ENCODE data around the gene VWC2. TPM values are rescaled to one million over a fixed set of nuclear protein-coding genes. Genes with fewer than 3 reads are reported as not detected.

Gene VWC2
- total RNA-seq, 1 donor from 2014 or later = not detected

- Mint-ChIP-seq H3K27me3 (ENCODE audit: insufficient read depth, low read depth) (peaks cover 46% of the 10 kb centered on the region), H3K4me1 (peaks cover 8% of the 10 kb centered on the region), H3K36me3 (no peaks in the 10 kb centered on the region), H3K4me3 (peak overlapping the region; percentile 91), H3K27ac (no peak overlapping the region), H3K9me3 (peaks cover 2% of the 10 kb centered on the region)
- TF ChIP-seq EZH2 (IDR thresholded peaks at IDR 0.05) (peak; percentile 52), CTCF (IDR thresholded peaks at IDR 0.05) (no peak), EZH2phosphoT487 (IDR thresholded peaks at IDR 0.05) (peak; percentile 60)
- Histone ChIP-seq H3F3A (ENCODE audit: low read depth) (peaks cover 14% of the 10 kb centered on the region), H3K27me3 (peaks cover 66% of the 10 kb centered on the region), H3K9ac (no peak overlapping the region), H3K79me2 (ENCODE audit: low read depth) (no peaks in the 10 kb centered on the region), H2AFZ (replicated peaks) (peak overlapping the region; percentile 92), H4K20me1 (ENCODE audit: low read depth) (peaks cover 21% of the 10 kb centered on the region), H3K36me3 (no peaks in the 10 kb centered on the region), H3K4me3 (peak overlapping the region; percentile 69), H3K4me2 (peak overlapping the region; percentile 100), H3K4me1 (peaks cover 17% of the 10 kb centered on the region), H3K9me3 (ENCODE audit: low read depth) (no peaks in the 10 kb centered on the region), H3K27ac (no peak overlapping the region)
- DNase-seq (ENCODE audit: low spot score) = peak; percentile 70
Measured at GRCh38 chr7:49775065-49775948, 1.9 kb downstream of the VWC2 start.

GRCh38 chr7:49775949-49776443 lies 2.6 kb downstream of the VWC2 start:
- Mint-ChIP-seq H3K27ac (no peak overlapping the region), H3K36me3 (no peaks in the 10 kb centered on the region), H3K4me3 (peak overlapping the region; percentile 75), H3K9me3 (peaks cover 2% of the 10 kb centered on the region), H3K4me1 (peaks cover 8% of the 10 kb centered on the region), H3K27me3 (ENCODE audit: insufficient read depth, low read depth) (peaks cover 45% of the 10 kb centered on the region)
- DNase-seq (ENCODE audit: low spot score) = no peak
- Histone ChIP-seq H3F3A (ENCODE audit: low read depth) (peaks cover 14% of the 10 kb centered on the region), H4K20me1 (ENCODE audit: low read depth) (peaks cover 21% of the 10 kb centered on the region), H3K27ac (no peak overlapping the region), H3K9ac (no peak overlapping the region), H3K4me2 (peak overlapping the region; percentile 100), H3K79me2 (ENCODE audit: low read depth) (no peaks in the 10 kb centered on the region), H3K4me1 (peaks cover 17% of the 10 kb centered on the region), H3K27me3 (peaks cover 61% of the 10 kb centered on the region), H3K9me3 (ENCODE audit: low read depth) (no peaks in the 10 kb centered on the region), H3K4me3 (peak overlapping the region; percentile 69), H3K36me3 (no peaks in the 10 kb centered on the region), H2AFZ (replicated peaks) (peak overlapping the region; percentile 92)
- peak; percentile 16 for TF ChIP-seq EZH2 (IDR thresholded peaks at IDR 0.05)
- TF ChIP-seq CTCF (IDR thresholded peaks at IDR 0.05) = no peak
- TF ChIP-seq EZH2phosphoT487 (IDR thresholded peaks at IDR 0.05) = peak; percentile 49

GRCh38 chr7:49776994-49777393 lies 3.6 kb downstream of the VWC2 start:
- Histone ChIP-seq H3K4me2 (no peak overlapping the region), H3K9me3 (ENCODE audit: low read depth) (no peaks in the 10 kb centered on the region), H3K4me1 (peaks cover 17% of the 10 kb centered on the region), H3K4me3 (no peak overlapping the region), H3K9ac (no peak overlapping the region), H3K36me3 (no peaks in the 10 kb centered on the region), H2AFZ (replicated peaks) (no peak overlapping the region), H4K20me1 (ENCODE audit: low read depth) (peaks cover 21% of the 10 kb centered on the region), H3F3A (ENCODE audit: low read depth) (peaks cover 14% of the 10 kb centered on the region), H3K27ac (no peak overlapping the region), H3K27me3 (peaks cover 51% of the 10 kb centered on the region), H3K79me2 (ENCODE audit: low read depth) (no peaks in the 10 kb centered on the region)
- Mint-ChIP-seq H3K4me3 (no peak overlapping the region), H3K27me3 (ENCODE audit: insufficient read depth, low read depth) (peaks cover 37% of the 10 kb centered on the region), H3K27ac (no peak overlapping the region), H3K9me3 (peaks cover 2% of the 10 kb centered on the region), H3K4me1 (peaks cover 8% of the 10 kb centered on the region), H3K36me3 (no peaks in the 10 kb centered on the region)
- DNase-seq (ENCODE audit: low spot score) = peak; percentile 79
- no peak for TF ChIP-seq EZH2 (IDR thresholded peaks at IDR 0.05)
- peak; percentile 77 for TF ChIP-seq CTCF (IDR thresholded peaks at IDR 0.05)

Measured in neural progenitor cell (in vitro differentiated cells).